Breast epithelium (tissue), 4 donors: ENCODE results near the gene CAT. TPM values are rescaled to one million over a fixed set of nuclear protein-coding genes. Genes with fewer than 3 reads are reported as not detected.
A peak's percentile ranks its signal among the peaks of the same experiment; 100 is the strongest.

Experiments used
- DNase-seq, 2 donors: peaks; one replicate each; pipeline ENCODE4 v3.0.0-alpha.2; 2019; ENCODE audit warnings: low spot score in 2 of 2
- H3K27ac ChIP-seq, 2 donors: fragments of 200-600 bp; sonication (generic) in 1 of 2; one replicate each; pipeline ENCODE4 v1.5.1; 2016 to 2019; ENCODE audit warnings: mild to moderate bottlenecking in 1 of 2
- H3K27me3 ChIP-seq, 2 donors: fragments of 200-600 bp; sonication (generic) in 1 of 2; one replicate each; pipeline versions ENCODE4 v1.5.1 to v1.6.0; 2017 to 2019; ENCODE audit warnings: control low read depth in 1 of 2, mild to moderate bottlenecking in 1 of 2
- H3K36me3 ChIP-seq: fragments of 200-600 bp; one replicate; pipeline ENCODE4 v1.5.1; 2019
- H3K4me1 ChIP-seq, 2 donors: fragments of 200-600 bp; sonication (generic); one replicate each; pipeline ENCODE4 v1.5.1; 2016 to 2019; ENCODE audit warnings: control low read depth in 1 of 2
- H3K4me3 ChIP-seq, 3 donors: fragments of 200-600 bp; sonication (generic); 1 replicate in 2 of 3; 2 replicates in 1 of 3; pipeline ENCODE4 v1.5.1; 2016 to 2019; ENCODE audit warnings: mild to moderate bottlenecking in 3 of 3, moderate library complexity in 2 of 3
- H3K9me3 ChIP-seq, 2 donors: fragments of 200-600 bp; sonication (generic) in 1 of 2; one replicate each; pipeline ENCODE4 v1.5.1; 2016 to 2019; ENCODE audit warnings: control low read depth in 1 of 2
- POLR2A ChIP-seq: fragments of 450-650 bp; IDR thresholded peaks from one replicate; pipeline ENCODE4 v1.6.1; 2016; ENCODE audit warnings: antibody characterized with exemption, mild to moderate bottlenecking, moderate library complexity
- POLR2AphosphoS5 ChIP-seq, 3 donors: sonication (generic); formaldehyde crosslinking; IDR thresholded peaks; one replicate each; pipeline ENCODE4 v1.6.1; 2017; ENCODE audit warnings: antibody characterized with exemption in 3 of 3
- intact Hi-C: fragments of 100-400 bp; cut with DNase I; formaldehyde crosslinking; loops from one replicate; pipeline ENCODE4 v1.15.1; 2023; ENCODE audit warnings: low total_unique reads
- total RNA-seq, 3 donors: library from RNA; depleted of rRNA; stranded (reverse); fragments of >200 nt; gene quantifications; one replicate each; pipeline ENCODE4 v1.1.0, GENCODE V29; 2016
- TF ChIP-seq, protein P1 (sequence below), 3 donors: fragments of 450-650 bp; IDR thresholded peaks; one replicate each; pipeline ENCODE4 v1.5.1; 2016 to 2017; ENCODE audit warnings: antibody characterized with exemption in 3 of 3, mild to moderate bottlenecking in 3 of 3, moderate library complexity in 3 of 3

Gene CAT
- total RNA-seq, 3 donors from 2014 or later = 177 to 469 (median 190) TPM

DNA sequence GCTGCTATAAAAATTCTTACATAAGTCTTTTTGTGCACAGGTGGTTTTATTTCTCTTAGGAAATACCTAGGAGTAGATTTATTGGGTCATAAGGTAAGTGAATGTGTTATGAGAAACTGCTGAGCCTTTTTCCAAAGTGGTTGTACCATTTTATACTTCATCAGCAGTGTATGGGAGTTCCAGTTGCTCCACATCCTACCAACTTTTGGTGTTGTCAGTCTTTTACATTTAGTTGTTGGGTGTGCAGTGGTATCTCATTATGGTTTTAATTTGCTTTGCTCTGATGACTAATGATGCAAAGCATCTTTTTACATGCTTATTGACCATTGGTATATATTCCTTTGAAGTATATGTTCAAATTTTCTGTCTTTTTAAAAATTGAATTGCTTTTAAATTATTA lies 3.1 kb downstream of the CAT start:
- H3K9me3 ChIP-seq = no peaks in the 10 kb centered on the region
- no peak for DNase-seq
- H3K27me3 ChIP-seq = no peaks in the 10 kb centered on the region
- TF ChIP-seq, protein P1, sequence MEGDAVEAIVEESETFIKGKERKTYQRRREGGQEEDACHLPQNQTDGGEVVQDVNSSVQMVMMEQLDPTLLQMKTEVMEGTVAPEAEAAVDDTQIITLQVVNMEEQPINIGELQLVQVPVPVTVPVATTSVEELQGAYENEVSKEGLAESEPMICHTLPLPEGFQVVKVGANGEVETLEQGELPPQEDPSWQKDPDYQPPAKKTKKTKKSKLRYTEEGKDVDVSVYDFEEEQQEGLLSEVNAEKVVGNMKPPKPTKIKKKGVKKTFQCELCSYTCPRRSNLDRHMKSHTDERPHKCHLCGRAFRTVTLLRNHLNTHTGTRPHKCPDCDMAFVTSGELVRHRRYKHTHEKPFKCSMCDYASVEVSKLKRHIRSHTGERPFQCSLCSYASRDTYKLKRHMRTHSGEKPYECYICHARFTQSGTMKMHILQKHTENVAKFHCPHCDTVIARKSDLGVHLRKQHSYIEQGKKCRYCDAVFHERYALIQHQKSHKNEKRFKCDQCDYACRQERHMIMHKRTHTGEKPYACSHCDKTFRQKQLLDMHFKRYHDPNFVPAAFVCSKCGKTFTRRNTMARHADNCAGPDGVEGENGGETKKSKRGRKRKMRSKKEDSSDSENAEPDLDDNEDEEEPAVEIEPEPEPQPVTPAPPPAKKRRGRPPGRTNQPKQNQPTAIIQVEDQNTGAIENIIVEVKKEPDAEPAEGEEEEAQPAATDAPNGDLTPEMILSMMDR (IDR thresholded peaks at IDR 0.05) = no peak
- no peak for TF ChIP-seq POLR2A
- H3K36me3 ChIP-seq = no peaks in the 10 kb centered on the region
- no peaks in the 10 kb centered on the region for H3K4me1 ChIP-seq
- intact Hi-C loops = no loop called here
- no peak overlapping the region for H3K27ac ChIP-seq
- H3K4me3 ChIP-seq = no peak overlapping the region

DNA sequence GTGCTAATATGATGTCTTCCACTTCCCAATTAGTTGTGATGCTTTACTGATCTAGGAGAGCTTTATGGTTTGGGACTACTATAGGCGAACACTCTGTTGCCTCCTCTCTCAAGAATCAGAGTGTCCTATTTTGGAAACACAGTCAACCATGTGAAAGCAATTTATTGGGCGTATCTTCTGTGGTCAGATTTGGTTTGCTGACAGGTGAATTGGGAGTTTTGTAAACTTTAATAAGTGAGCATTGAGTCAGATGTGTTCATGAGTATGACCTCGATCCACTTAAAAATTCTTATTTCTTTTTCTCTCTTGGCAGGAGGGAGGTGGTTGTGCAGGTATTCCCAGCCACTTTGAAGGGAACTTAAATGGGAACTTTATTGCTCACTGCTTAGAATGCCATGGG lies 4.4 kb downstream of the CAT start:
- DNase-seq = no peak
- TF ChIP-seq, protein P1 (IDR thresholded peaks at IDR 0.05) = no peak
- TF ChIP-seq POLR2A = no peak
- no peak for TF ChIP-seq POLR2AphosphoS5 (IDR thresholded peaks at IDR 0.05)
- H3K4me3 ChIP-seq = no peak overlapping the region
- intact Hi-C loops = no loop called here
- H3K4me1 ChIP-seq = no peaks in the 10 kb centered on the region
- no peaks in the 10 kb centered on the region for H3K36me3 ChIP-seq
- no peaks in the 10 kb centered on the region for H3K27me3 ChIP-seq
- H3K9me3 ChIP-seq = no peaks in the 10 kb centered on the region
- peak overlapping the region in 1 of 2 donors; percentile 40 for H3K27ac ChIP-seq

DNA sequence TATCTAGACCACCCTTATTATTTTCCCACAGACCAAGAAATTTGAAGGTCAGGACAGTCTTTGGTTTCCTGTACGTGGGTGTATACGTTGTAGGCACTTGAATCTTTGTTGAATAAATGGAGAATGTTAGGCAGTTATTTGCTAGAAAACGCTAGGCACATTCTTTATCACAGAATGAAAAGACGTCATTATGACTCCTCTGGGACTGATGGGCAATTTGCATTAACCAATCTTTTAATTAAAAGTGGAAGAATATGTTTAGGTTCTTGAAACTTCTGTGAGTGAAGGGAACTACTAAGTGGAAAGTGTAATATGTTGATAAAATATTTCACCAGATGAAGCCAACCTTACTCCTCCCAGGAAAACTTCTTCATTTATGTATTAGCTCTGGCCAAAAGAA lies 5.7 kb downstream of the CAT start:
- H3K4me3 ChIP-seq = no peak overlapping the region
- no peak for DNase-seq
- H3K9me3 ChIP-seq = no peaks in the 10 kb centered on the region
- H3K27me3 ChIP-seq = no peaks in the 10 kb centered on the region
- H3K36me3 ChIP-seq = no peaks in the 10 kb centered on the region
- intact Hi-C loops = no loop called here
- TF ChIP-seq POLR2AphosphoS5 (IDR thresholded peaks at IDR 0.05) (no peak), POLR2A (no peak)
- TF ChIP-seq, protein P1 (IDR thresholded peaks at IDR 0.05) = no peak
- no peaks in the 10 kb centered on the region for H3K4me1 ChIP-seq
- H3K27ac ChIP-seq = no peak overlapping the region

DNA sequence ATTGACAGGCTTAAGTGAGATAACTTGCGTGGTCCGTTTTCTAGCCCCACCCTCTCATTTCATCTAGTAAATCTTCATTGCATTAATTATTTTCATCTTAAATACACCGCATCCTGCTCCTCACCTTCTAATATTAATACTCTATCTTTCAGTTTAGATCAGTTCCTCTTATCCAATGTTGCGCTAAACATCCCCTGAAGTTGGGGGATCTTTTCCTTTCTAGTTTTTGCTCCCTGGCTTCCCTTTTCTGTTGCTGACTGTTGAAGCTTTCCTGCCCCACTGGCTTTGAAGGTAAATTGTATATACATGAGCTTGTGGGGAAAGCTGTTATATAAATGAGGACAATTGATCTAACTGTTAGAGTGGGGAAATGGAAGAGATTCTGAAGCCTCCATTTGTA lies 7.2 kb downstream of the CAT start:
- TF ChIP-seq, protein P1 (IDR thresholded peaks at IDR 0.05) = no peak
- no peak for TF ChIP-seq POLR2AphosphoS5 (IDR thresholded peaks at IDR 0.05)
- no peak for TF ChIP-seq POLR2A
- H3K4me1 ChIP-seq = no peaks in the 10 kb centered on the region
- H3K27ac ChIP-seq = no peak overlapping the region
- intact Hi-C loops = no loop called here
- no peak overlapping the region for H3K4me3 ChIP-seq
- H3K36me3 ChIP-seq = peaks cover 6% of the 10 kb centered on the region
- H3K9me3 ChIP-seq = no peaks in the 10 kb centered on the region
- no peak for DNase-seq
- no peaks in the 10 kb centered on the region for H3K27me3 ChIP-seq

DNA sequence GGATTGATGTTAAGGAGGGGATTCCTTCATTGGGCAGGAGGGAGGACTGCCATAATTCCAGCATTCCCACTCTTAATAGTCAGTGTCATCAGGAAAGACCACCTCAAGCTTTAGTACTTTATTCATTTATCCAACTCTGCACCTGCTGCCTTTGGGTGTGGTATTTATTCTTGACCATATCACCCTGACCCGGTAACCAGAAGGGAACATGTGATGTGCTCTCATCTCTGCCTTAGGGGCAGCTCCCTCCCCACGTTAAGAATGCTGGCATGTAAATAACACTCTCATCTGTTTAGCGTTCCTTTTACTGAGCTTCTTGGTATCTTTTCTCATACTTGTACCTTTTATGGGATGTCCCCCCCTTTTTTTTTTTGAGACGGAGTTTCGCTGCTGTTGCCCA lies 7.7 kb downstream of the CAT start:
- Histone ChIP-seq H3K4me1 (no peaks in the 10 kb centered on the region), H3K4me3 (no peak overlapping the region), H3K9me3 (no peaks in the 10 kb centered on the region), H3K27me3 (no peaks in the 10 kb centered on the region), H3K27ac (no peak overlapping the region), H3K36me3 (peaks cover 6% of the 10 kb centered on the region)
- TF ChIP-seq POLR2A (no peak), POLR2AphosphoS5 (IDR thresholded peaks at IDR 0.05) (no peak)
- TF ChIP-seq, protein P1 (IDR thresholded peaks at IDR 0.05) = no peak
- no peak for DNase-seq
- intact Hi-C loops = no loop called here
